HG03442 (cell line): ENCODE data around the gene ITPRIP.

ENCODE experiments used
- ATAC-seq: cut with Tn5 transposase; IDR thresholded peaks from one replicate; pipeline ENCODE4 v1.9.1; 2021; ENCODE audit warnings: mild to moderate bottlenecking, moderate library complexity; ENCODE audit not compliant: unreplicated experiment

The ITPRIP gene

GRCh38 chr10:104342941-104343411 lies 4.7 kb upstream of the ITPRIP start:
- ATAC-seq = no peak

GRCh38 chr10:104340641-104341040 lies 2.4 kb upstream of the ITPRIP start:
- ATAC-seq = no peak

- ATAC-seq = no peak
Measured at GRCh38 chr10:104340111-104340526, 1.9 kb upstream of the ITPRIP start.

- no peak for ATAC-seq
Measured at GRCh38 chr10:104339469-104340110, 1.3 kb upstream of the ITPRIP start.

GRCh38 chr10:104337521-104337984 lies 712 bp downstream of the ITPRIP start:
- peak; percentile 33 for ATAC-seq

- peak; percentile 15 for ATAC-seq
Measured at GRCh38 chr10:104336821-104337467, 1.3 kb downstream of the ITPRIP start.

GRCh38 chr10:104334965-104335650 lies 3.2 kb downstream of the ITPRIP start:
- ATAC-seq = no peak

- no peak for ATAC-seq
Measured at GRCh38 chr10:104334561-104334960, 3.7 kb downstream of the ITPRIP start.

- no peak for ATAC-seq
Measured at GRCh38 chr10:104333728-104334373, 4.4 kb downstream of the ITPRIP start.

- ATAC-seq = no peak
Measured at GRCh38 chr10:104333032-104333727, 5.1 kb downstream of the ITPRIP start.

GRCh38 chr10:104332243-104333031 lies 5.8 kb downstream of the ITPRIP start:
- ATAC-seq = no peak

GRCh38 chr10:104331208-104331838 lies 6.9 kb downstream of the ITPRIP start:
- no peak for ATAC-seq

GRCh38 chr10:104330168-104331110 lies 7.8 kb downstream of the ITPRIP start:
- ATAC-seq = no peak

GRCh38 chr10:104329735-104330134 lies 8.5 kb downstream of the ITPRIP start:
- no peak for ATAC-seq

- peak; percentile 56 for ATAC-seq
Measured at GRCh38 chr10:104328896-104329710, 9.2 kb downstream of the ITPRIP start.

GRCh38 chr10:104328646-104328895 lies 9.7 kb downstream of the ITPRIP start:
- ATAC-seq = no peak

- ATAC-seq = no peak
Measured at GRCh38 chr10:104327745-104328645, 10.3 kb downstream of the ITPRIP start.
